HCT116 (cell line): ENCODE measurements around the gene EIF1AY. TPM values are rescaled to one million over a fixed set of nuclear protein-coding genes. Genes with fewer than 3 reads are reported as not detected.

Source experiments
- ATAC-seq: fragments of 200-7000 bp; cut with Tn5 transposase; 2 replicates; pipeline ENCODE4 v1.9.1; 2020; ENCODE audit warnings: mild to moderate bottlenecking, moderate library complexity
- BruUV-seq: library from RNA; stranded (reverse); fragments of 400-500 nt; replicated peaks from 2 replicates; lab custom pipeline; 2021; lab: Mats Ljungman, UMichigan
- CTCF ChIA-PET: fragments of 300-600 bp; sonication (Branson Sonifier 250); formaldehyde crosslinking; loops from one replicate; lab custom pipeline; 2021; ENCODE audit warnings: antibody characterized with exemption; lab: Charles Lee
- POLR2A ChIA-PET: fragments of 300-600, 350-600 bp; sonication (Branson Sonifier 250); formaldehyde crosslinking; loops from one replicate; lab custom pipeline; 2021; ENCODE audit warnings: antibody characterized with exemption; lab: Charles Lee
- RAD21 ChIA-PET, 2 experiments: fragments of 300-600 bp; sonication (Branson Sonifier 250); formaldehyde crosslinking; loops; one replicate each; lab custom pipeline; 2023; ENCODE audit warnings: low total read pairs in 2 of 2; ENCODE audit not compliant: uncharacterized antibody in 2 of 2, unreplicated experiment in 2 of 2, low non-redundant PET in 1 of 2; lab: Charles Lee
- DNase-seq: peaks from one replicate; pipeline ENCODE4 v3.0.0-alpha.2; 2010; ENCODE audit warnings: low read depth, low spot score
- H2AFZ ChIP-seq: fragments of 200-600 bp; shearing (Covaris generic), sonication (generic); 2 replicates; pipeline ENCODE4 v1.6.1; 2017; ENCODE audit warnings: low read depth, mixed run types, mixed read lengths, antibody characterized with exemption, low read length; ENCODE audit not compliant: poor library complexity, severe bottlenecking
- H3K27ac ChIP-seq: 2 replicates; pipeline ENCODE4 v1.5.1; 2012; ENCODE audit warnings: low read depth, low read length
- H3K27me3 ChIP-seq: fragments of 200-600 bp; sonication (generic); 2 replicates; pipeline ENCODE4 v1.6.1; 2016; ENCODE audit warnings: mixed run types, low read length, mixed read lengths; ENCODE audit not compliant: insufficient read depth
- H3K36me3 ChIP-seq, 2 experiments: fragments of 200-500 bp in 1 of 2; fragments of 200-600 bp in 1 of 2; sonication (Bioruptor generic) in 1 of 2; sonication (generic) in 1 of 2; 2 replicates each; pipeline versions ENCODE4 v1.5.1 to v1.6.1; 2014 to 2016; ENCODE audit warnings: low read length in 2 of 2, inconsistent platforms in 1 of 2, mixed read lengths in 1 of 2, mixed run types in 1 of 2; ENCODE audit not compliant: insufficient read depth in 2 of 2, control insufficient read depth in 1 of 2
- H3K4me1 ChIP-seq, 2 experiments: fragments of 200-600 bp in 1 of 2; sonication (generic) in 1 of 2; 2 replicates each; pipeline versions ENCODE4 v1.5.1 to v1.6.1; 2012 to 2017; ENCODE audit warnings: low read length in 2 of 2, inconsistent platforms in 1 of 2, mild to moderate bottlenecking in 1 of 2, mixed read lengths in 1 of 2, mixed run types in 1 of 2, moderate library complexity in 1 of 2; ENCODE audit not compliant: insufficient read depth in 2 of 2, control insufficient read depth in 1 of 2
- H3K4me2 ChIP-seq: fragments of 200-600 bp; sonication (generic); 2 replicates; pipeline ENCODE4 v1.6.1; 2017; ENCODE audit warnings: mixed run types, low read length, mixed read lengths
- H3K4me3 ChIP-seq, 2 experiments: fragments of 200-600 bp in 1 of 2; sonication (generic) in 1 of 2; replicated peaks in 1 of 2; 2 replicates each; pipeline ENCODE4 v1.5.1; 2011 to 2016; ENCODE audit warnings: low read length in 2 of 2, control low read depth in 1 of 2, low read depth in 1 of 2, mild to moderate bottlenecking in 1 of 2, mixed read lengths in 1 of 2, mixed run types in 1 of 2
- H3K79me2 ChIP-seq: fragments of 200-600 bp; sonication (generic); 2 replicates; pipeline ENCODE4 v1.6.1; 2017; ENCODE audit warnings: mild to moderate bottlenecking, mixed run types, low read length, moderate library complexity, mixed read lengths; ENCODE audit not compliant: insufficient read depth
- H3K9ac ChIP-seq: fragments of 200-600 bp; sonication (generic); 2 replicates; pipeline ENCODE4 v1.6.1; 2016; ENCODE audit warnings: low read length, mixed read lengths
- H3K9me2 ChIP-seq: fragments of 200-600 bp; sonication (generic), shearing (Covaris generic); 2 replicates; pipeline ENCODE4 v1.6.1; 2017; ENCODE audit warnings: mixed run types, mild to moderate bottlenecking, moderate library complexity; ENCODE audit not compliant: insufficient read depth
- H3K9me3 ChIP-seq, 2 experiments: fragments of 200-500 bp in 1 of 2; fragments of 200-600 bp in 1 of 2; sonication (Bioruptor generic) in 1 of 2; sonication (generic) in 1 of 2; 2 replicates each; pipeline ENCODE4 v1.6.1; 2014 to 2017; ENCODE audit warnings: low read length in 2 of 2, mixed read lengths in 2 of 2, inconsistent platforms in 1 of 2, low read depth in 1 of 2, mild to moderate bottlenecking in 1 of 2, mixed run types in 1 of 2, moderate library complexity in 1 of 2; ENCODE audit not compliant: control insufficient read depth in 1 of 2, insufficient read depth in 1 of 2
- H4K20me1 ChIP-seq: fragments of 200-600 bp; sonication (generic), shearing (Covaris generic); 2 replicates; pipeline ENCODE4 v1.6.1; 2017; ENCODE audit warnings: mixed run types, mild to moderate bottlenecking, moderate library complexity; ENCODE audit not compliant: insufficient read depth
- CBX3 ChIP-seq: IDR thresholded peaks from 2 replicates; pipeline ENCODE4 v1.6.1; 2012; ENCODE audit warnings: low read depth
- CEBPB ChIP-seq: IDR thresholded peaks from 2 replicates; pipeline ENCODE4 v1.6.1; 2012; ENCODE audit warnings: low read depth
- CTCF ChIP-seq, 3 experiments: fragments of 200-600 bp in 1 of 3; sonication (generic) in 1 of 3; IDR thresholded peaks in 2 of 3; conservative IDR thresholded peaks in 1 of 3; 2 replicates each; pipeline ENCODE4 v1.5.1; 2012 to 2017; ENCODE audit warnings: low read depth in 2 of 3, low read length in 2 of 3, antibody characterized with exemption in 1 of 3, borderline replicate concordance in 1 of 3, control low read depth in 1 of 3, mild to moderate bottlenecking in 1 of 3, mixed read lengths in 1 of 3, mixed run types in 1 of 3, moderate library complexity in 1 of 3; ENCODE audit not compliant: insufficient read depth in 1 of 3
- EGR1 ChIP-seq: IDR thresholded peaks from 2 replicates; pipeline ENCODE4 v1.6.1; 2012; ENCODE audit warnings: low read depth
- EZH2 ChIP-seq: fragments of 200-600 bp; sonication (generic); IDR thresholded peaks from 2 replicates; pipeline ENCODE4 v1.6.1; 2017; ENCODE audit warnings: antibody characterized with exemption, mixed run types
- EZH2phosphoT487 ChIP-seq: fragments of 200-600 bp; IDR thresholded peaks from 2 replicates; pipeline ENCODE4 v1.6.1; 2018; ENCODE audit warnings: antibody characterized with exemption, borderline replicate concordance
- FOSL1 ChIP-seq: IDR thresholded peaks from 2 replicates; pipeline ENCODE4 v1.6.1; 2012; ENCODE audit warnings: low read depth
- JUND ChIP-seq: IDR thresholded peaks from 2 replicates; pipeline ENCODE4 v1.6.1; 2012
- MAX ChIP-seq: IDR thresholded peaks from 2 replicates; pipeline ENCODE4 v1.6.1; 2012
- POLR2A ChIP-seq: IDR thresholded peaks from 2 replicates; pipeline ENCODE4 v1.7.0; 2011; ENCODE audit warnings: borderline replicate concordance; ENCODE audit not compliant: insufficient read depth, insufficient read length; ENCODE audit errors: extremely low read depth
- POLR2AphosphoS5 ChIP-seq: IDR thresholded peaks from 2 replicates; pipeline ENCODE4 v1.6.1; 2011; ENCODE audit warnings: mild to moderate bottlenecking, low read depth, low read length, moderate library complexity
- REST ChIP-seq: IDR thresholded peaks from 2 replicates; pipeline ENCODE4 v1.6.1; 2012; ENCODE audit warnings: low read depth
- SIN3A ChIP-seq: IDR thresholded peaks from 2 replicates; pipeline ENCODE4 v1.6.1; 2012; ENCODE audit warnings: low read depth
- SP1 ChIP-seq: IDR thresholded peaks from 2 replicates; pipeline ENCODE4 v1.6.1; 2012; ENCODE audit warnings: low read depth
- SRF ChIP-seq: IDR thresholded peaks from 2 replicates; pipeline ENCODE4 v1.6.1; 2012; ENCODE audit warnings: low read depth
- TCF7L2 ChIP-seq: IDR thresholded peaks from 2 replicates; pipeline ENCODE4 v1.7.0; 2011; ENCODE audit warnings: borderline replicate concordance, inconsistent platforms; ENCODE audit not compliant: insufficient read depth, insufficient read length; ENCODE audit errors: extremely low read depth
- ZNF274 ChIP-seq: fragments of 200-500 bp; sonication (Bioruptor generic); IDR thresholded peaks from 2 replicates; pipeline ENCODE4 v1.6.1; 2014; ENCODE audit warnings: mild to moderate bottlenecking, low read depth, low read length, inconsistent platforms
- intact Hi-C: fragments of 100-400 bp; cut with micrococcal nuclease; formaldehyde crosslinking; loops from 2 replicates; pipeline ENCODE4 v1.10.0; 2022
- total RNA-seq: library from RNA; stranded (reverse); gene quantifications from one replicate; pipeline ENCODE4 v1.2.1, GENCODE V29; 2021; ENCODE audit not compliant: unreplicated experiment
- TF ChIP-seq, protein P1 (sequence below): IDR thresholded peaks from 2 replicates; pipeline ENCODE4 v1.6.1; 2011; ENCODE audit warnings: mild to moderate bottlenecking, low read length, moderate library complexity; ENCODE audit not compliant: insufficient replicate concordance; ENCODE audit errors: extremely low read depth

Gene EIF1AY
- total RNA-seq, 1 experiment from 2014 or later: 16.9 TPM

DNA sequence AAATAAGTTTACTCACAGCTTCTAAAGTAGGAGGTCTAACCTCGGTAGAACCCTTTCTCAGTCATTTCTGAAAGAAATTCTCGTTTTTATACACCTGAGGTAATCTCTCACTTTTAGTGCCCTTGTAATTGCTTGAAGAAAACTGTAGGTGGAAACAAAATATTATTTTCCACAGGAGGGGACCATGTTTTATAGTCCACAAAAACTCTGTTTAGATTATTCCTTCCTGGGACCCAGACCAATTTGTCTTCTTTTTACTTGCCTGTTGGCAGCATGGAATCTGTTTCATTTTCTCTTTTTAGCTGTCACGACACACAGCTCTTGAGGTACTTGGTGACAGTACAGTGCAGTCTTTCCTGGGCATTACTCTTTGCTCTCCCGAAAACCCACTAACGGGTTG is 930 bp downstream of the EIF1AY start:
- intact Hi-C loops: no loop called here
- RAD21 ChIA-PET: no interaction called here
- H4K20me1 ChIP-seq: no peaks in the 10 kb centered on the region
- TF ChIP-seq FOSL1: no peak
- TF ChIP-seq CBX3: no peak
- no peak for TF ChIP-seq SRF
- no peak for TF ChIP-seq MAX
- TF ChIP-seq SP1: no peak
- no peak for TF ChIP-seq EZH2phosphoT487
- no peak for TF ChIP-seq EGR1
- TF ChIP-seq, protein P1, sequence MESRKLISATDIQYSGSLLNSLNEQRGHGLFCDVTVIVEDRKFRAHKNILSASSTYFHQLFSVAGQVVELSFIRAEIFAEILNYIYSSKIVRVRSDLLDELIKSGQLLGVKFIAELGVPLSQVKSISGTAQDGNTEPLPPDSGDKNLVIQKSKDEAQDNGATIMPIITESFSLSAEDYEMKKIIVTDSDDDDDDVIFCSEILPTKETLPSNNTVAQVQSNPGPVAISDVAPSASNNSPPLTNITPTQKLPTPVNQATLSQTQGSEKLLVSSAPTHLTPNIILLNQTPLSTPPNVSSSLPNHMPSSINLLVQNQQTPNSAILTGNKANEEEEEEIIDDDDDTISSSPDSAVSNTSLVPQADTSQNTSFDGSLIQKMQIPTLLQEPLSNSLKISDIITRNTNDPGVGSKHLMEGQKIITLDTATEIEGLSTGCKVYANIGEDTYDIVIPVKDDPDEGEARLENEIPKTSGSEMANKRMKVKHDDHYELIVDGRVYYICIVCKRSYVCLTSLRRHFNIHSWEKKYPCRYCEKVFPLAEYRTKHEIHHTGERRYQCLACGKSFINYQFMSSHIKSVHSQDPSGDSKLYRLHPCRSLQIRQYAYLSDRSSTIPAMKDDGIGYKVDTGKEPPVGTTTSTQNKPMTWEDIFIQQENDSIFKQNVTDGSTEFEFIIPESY: no peak
- TF ChIP-seq TCF7L2: no peak
- TF ChIP-seq SIN3A: no peak
- no peak for TF ChIP-seq EZH2
- TF ChIP-seq CEBPB: no peak
- TF ChIP-seq JUND: no peak
- no peak for TF ChIP-seq POLR2AphosphoS5
- TF ChIP-seq CTCF (IDR thresholded peaks at IDR 0.05 in 2 of 3, conservative IDR thresholded peaks at IDR 0.05 in 1 of 3; ENCODE audit: borderline replicate concordance in 1 of 3, insufficient read depth in 1 of 3, low read depth in 2 of 3, low read length in 2 of 3): no peak
- no peak for TF ChIP-seq ZNF274
- no peak for TF ChIP-seq POLR2A
- no peak for TF ChIP-seq REST
- TF ChIP-seq, all 23 proteins: peak for 0
- Histone ChIP-seq H3K4me3 (peak overlapping the region; percentile 50 to 55), H3K4me2 (peak overlapping the region; percentile 55), H3K9me3 (no peaks in the 10 kb centered on the region), H3K79me2 (peaks cover 8% of the 10 kb centered on the region; the same call in 1 of the 2 replicates), H3K9ac (peak overlapping the region; percentile 57), H3K27me3 (no peaks in the 10 kb centered on the region), H3K4me1 (no peaks in the 10 kb centered on the region), H3K27ac (no peak overlapping the region), H3K9me2 (no peaks in the 10 kb centered on the region), H3K36me3 (no peaks in the 10 kb centered on the region), H2AFZ (no peak overlapping the region)
- no TSS peak for BruUV-seq
- DNase-seq (no peak), ATAC-seq (no peak)
- ChIA-PET CTCF (no interaction called here), POLR2A (no interaction called here)
